Smooth muscle cell (in vitro differentiated cells): ENCODE results near the gene ANKLE1. TPM values are rescaled to one million over a fixed set of nuclear protein-coding genes. Genes with fewer than 3 reads are reported as not detected.

ENCODE experiments used
- DNase-seq: peaks from one replicate; lab custom pipeline; 2025; ENCODE audit not compliant: unreplicated experiment; lab: John Stamatoyannopoulos, UW
- H2AFZ ChIP-seq: fragments of 200-600 bp; sonication (generic); 2 replicates; pipeline ENCODE4 v1.6.0; 2016; ENCODE audit warnings: antibody characterized with exemption, low read depth, mild to moderate bottlenecking
- H3F3A ChIP-seq: fragments of 200-600 bp; sonication (generic); 2 replicates; pipeline ENCODE4 v1.6.0; 2017; ENCODE audit warnings: antibody characterized with exemption, low read depth
- H3K27ac ChIP-seq: fragments of 200-600 bp; sonication (generic); 2 replicates; pipeline ENCODE4 v1.5.1; 2016; ENCODE audit warnings: low read depth, mild to moderate bottlenecking
- H3K27me3 ChIP-seq: fragments of 200-600 bp; sonication (generic); 2 replicates; pipeline ENCODE4 v1.6.1; 2016; ENCODE audit warnings: low read depth, mild to moderate bottlenecking
- H3K36me3 ChIP-seq: fragments of 200-600 bp; sonication (generic); 2 replicates; pipeline ENCODE4 v1.5.1; 2016; ENCODE audit warnings: low read depth
- H3K4me1 ChIP-seq: fragments of 200-600 bp; sonication (generic); 2 replicates; pipeline ENCODE4 v1.5.1; 2016; ENCODE audit warnings: low read depth
- H3K4me2 ChIP-seq: fragments of 200-600 bp; sonication (generic); 2 replicates; pipeline ENCODE4 v1.6.0; 2016; ENCODE audit warnings: mild to moderate bottlenecking
- H3K4me3 ChIP-seq: fragments of 200-600 bp; sonication (generic); 2 replicates; pipeline ENCODE4 v1.5.1; 2016; ENCODE audit warnings: mild to moderate bottlenecking
- H3K79me2 ChIP-seq: fragments of 200-600 bp; sonication (generic); 2 replicates; pipeline ENCODE4 v1.6.0; 2016; ENCODE audit warnings: low read depth, mild to moderate bottlenecking
- H3K9ac ChIP-seq: fragments of 200-600 bp; sonication (generic); 2 replicates; pipeline ENCODE4 v1.6.0; 2016; ENCODE audit warnings: low read depth
- H3K9me3 ChIP-seq: fragments of 200-600 bp; sonication (generic); replicated peaks from 2 replicates; pipeline ENCODE4 v1.5.1; 2016; ENCODE audit warnings: low read depth
- H4K20me1 ChIP-seq: fragments of 200-600 bp; sonication (generic); 2 replicates; pipeline ENCODE4 v1.6.0; 2016; ENCODE audit warnings: low read depth
- WGBS: methylation state at CpG from one replicate; pipeline ENCODE4 v1.1.7; 2016; ENCODE audit warnings: low lambda C conversion rate; 5-methylcytosine and 5-hydroxymethylcytosine counted together
- polyA plus RNA-seq: library from polyadenylated mRNA; unstranded; fragments of >200 nt; fragmentation: Nextera tagmentation; extraction: Ambion mirVana; gene quantifications from 2 replicates; pipeline ENCODE4 v1.2.1, GENCODE V29; 2016
- total RNA-seq: library from RNA; depleted of rRNA; stranded (reverse); fragments of >200 nt; gene quantifications from 2 replicates; pipeline ENCODE4 v1.2.3, GENCODE V29; 2014
- TF ChIP-seq, protein P1 (sequence below): fragments of 200-600 bp; sonication (generic); IDR thresholded peaks from 2 replicates; pipeline ENCODE4 v1.5.1; 2017; ENCODE audit warnings: borderline replicate concordance, mild to moderate bottlenecking, antibody characterized with exemption; ENCODE audit not compliant: insufficient read depth, poor library complexity, severe bottlenecking

The ANKLE1 gene
- total and polyA plus RNA-seq, 2 experiments from 2014 or later: 0.36 to 0.61 TPM

DNA sequence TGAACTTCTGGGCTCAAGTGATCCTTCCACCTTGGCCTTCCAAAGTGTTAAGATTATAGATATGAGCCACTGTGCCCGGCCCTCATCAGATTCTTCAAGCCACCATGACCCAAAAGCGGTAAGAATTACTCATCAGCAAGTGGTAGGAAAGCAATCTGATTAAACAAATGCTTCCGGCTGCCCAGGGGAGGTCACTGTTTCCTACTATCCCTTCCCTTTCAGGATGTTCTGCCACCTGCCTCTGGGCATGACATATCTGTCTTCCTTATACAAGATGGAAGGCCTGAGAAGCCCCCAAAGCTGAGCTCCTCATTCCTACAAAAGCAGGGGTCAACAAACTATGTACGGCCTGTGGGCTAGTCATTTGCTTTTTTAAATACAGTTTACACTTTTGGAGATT, 14.6 kb downstream of the ANKLE1 start:
- WGBS: 72% methylated on average over 4 of the region's 4 CpGs
- Histone ChIP-seq H3K4me2 (no peak overlapping the region), H3K27me3 (no peaks in the 10 kb centered on the region), H3F3A (no peaks in the 10 kb centered on the region), H2AFZ (no peak overlapping the region), H3K9ac (no peak overlapping the region), H3K9me3 (no peaks in the 10 kb centered on the region), H3K36me3 (no peaks in the 10 kb centered on the region), H3K4me3 (no peak overlapping the region), H4K20me1 (no peaks in the 10 kb centered on the region), H3K27ac (no peak overlapping the region), H3K79me2 (no peaks in the 10 kb centered on the region), H3K4me1 (no peaks in the 10 kb centered on the region)
- TF ChIP-seq, protein P1, sequence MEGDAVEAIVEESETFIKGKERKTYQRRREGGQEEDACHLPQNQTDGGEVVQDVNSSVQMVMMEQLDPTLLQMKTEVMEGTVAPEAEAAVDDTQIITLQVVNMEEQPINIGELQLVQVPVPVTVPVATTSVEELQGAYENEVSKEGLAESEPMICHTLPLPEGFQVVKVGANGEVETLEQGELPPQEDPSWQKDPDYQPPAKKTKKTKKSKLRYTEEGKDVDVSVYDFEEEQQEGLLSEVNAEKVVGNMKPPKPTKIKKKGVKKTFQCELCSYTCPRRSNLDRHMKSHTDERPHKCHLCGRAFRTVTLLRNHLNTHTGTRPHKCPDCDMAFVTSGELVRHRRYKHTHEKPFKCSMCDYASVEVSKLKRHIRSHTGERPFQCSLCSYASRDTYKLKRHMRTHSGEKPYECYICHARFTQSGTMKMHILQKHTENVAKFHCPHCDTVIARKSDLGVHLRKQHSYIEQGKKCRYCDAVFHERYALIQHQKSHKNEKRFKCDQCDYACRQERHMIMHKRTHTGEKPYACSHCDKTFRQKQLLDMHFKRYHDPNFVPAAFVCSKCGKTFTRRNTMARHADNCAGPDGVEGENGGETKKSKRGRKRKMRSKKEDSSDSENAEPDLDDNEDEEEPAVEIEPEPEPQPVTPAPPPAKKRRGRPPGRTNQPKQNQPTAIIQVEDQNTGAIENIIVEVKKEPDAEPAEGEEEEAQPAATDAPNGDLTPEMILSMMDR: no peak
- DNase-seq: no peak

DNA sequence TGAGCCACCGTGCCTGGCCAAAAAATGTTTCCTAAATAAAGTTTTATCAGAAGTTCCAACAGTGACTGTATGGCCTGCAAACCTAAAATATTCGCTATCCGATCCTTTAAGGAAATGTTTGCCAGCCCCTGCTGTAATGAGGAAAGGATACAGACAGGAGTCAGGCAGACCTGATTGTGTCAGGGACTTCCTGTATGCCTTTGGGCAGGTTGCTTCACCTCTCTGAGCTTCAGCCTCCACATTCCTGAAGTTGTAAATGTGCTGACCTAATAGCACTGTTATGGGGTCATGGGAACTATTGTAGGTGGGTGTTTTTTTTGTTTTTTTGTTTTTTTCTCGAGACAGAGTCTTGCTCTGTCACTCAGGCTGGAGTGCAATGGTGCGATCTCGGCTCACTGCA, 15.3 kb downstream of the ANKLE1 start:
- no peaks in the 10 kb centered on the region for H3K36me3 ChIP-seq
- H2AFZ ChIP-seq: no peak overlapping the region
- TF ChIP-seq, protein P1: no peak
- no peaks in the 10 kb centered on the region for H3K79me2 ChIP-seq
- no peaks in the 10 kb centered on the region for H4K20me1 ChIP-seq
- no peak overlapping the region for H3K27ac ChIP-seq
- H3K4me2 ChIP-seq: no peak overlapping the region
- no peak overlapping the region for H3K9ac ChIP-seq
- no peaks in the 10 kb centered on the region for H3K27me3 ChIP-seq
- H3K4me1 ChIP-seq: no peaks in the 10 kb centered on the region
- H3K9me3 ChIP-seq: no peaks in the 10 kb centered on the region
- WGBS: 91% methylated on average over 6 of the region's 6 CpGs
- no peaks in the 10 kb centered on the region for H3F3A ChIP-seq
- no peak overlapping the region for H3K4me3 ChIP-seq
- no peak for DNase-seq

DNA sequence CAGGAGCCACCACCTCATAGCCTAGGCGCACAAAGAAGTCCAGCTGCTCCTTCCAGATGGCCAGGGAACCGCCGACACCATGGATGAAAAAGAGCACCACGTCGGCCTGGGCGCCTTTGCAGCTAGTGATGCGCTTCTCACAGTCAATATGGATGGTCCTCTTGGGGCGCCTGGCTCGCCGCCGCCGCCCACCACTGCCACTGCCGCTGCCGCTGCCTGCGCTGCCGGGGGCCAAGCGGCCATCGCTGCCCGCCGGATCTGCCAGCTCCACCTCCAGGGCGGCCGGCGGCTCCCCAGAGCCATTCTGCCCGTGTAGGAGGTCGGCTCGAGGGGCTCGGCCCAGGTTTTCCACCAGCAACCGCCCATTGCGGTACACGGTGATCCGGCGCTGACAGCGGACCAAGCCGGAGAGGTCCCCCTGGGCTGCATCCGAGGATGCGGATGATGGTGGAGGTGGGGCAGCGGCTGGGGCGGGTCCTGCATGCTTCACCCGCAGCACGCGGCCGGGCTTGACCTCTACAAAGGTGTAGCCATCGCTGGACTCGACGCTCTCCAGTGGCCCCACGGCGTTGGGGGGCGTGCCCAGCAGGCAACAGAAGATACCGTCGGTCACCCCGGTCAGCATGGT, 19.4 kb downstream of the ANKLE1 start:
- no peak for DNase-seq
- no peak overlapping the region for H2AFZ ChIP-seq
- H3K79me2 ChIP-seq: no peaks in the 10 kb centered on the region
- TF ChIP-seq, protein P1: no peak
- peaks cover 4% of the 10 kb centered on the region for H3K4me1 ChIP-seq
- H4K20me1 ChIP-seq: no peaks in the 10 kb centered on the region
- H3K9me3 ChIP-seq: no peaks in the 10 kb centered on the region
- peaks cover 5% of the 10 kb centered on the region for H3F3A ChIP-seq
- WGBS: 94% methylated on average over 51 of the region's 51 CpGs
- H3K27ac ChIP-seq: no peak overlapping the region
- H3K36me3 ChIP-seq: no peaks in the 10 kb centered on the region
- no peak overlapping the region for H3K4me2 ChIP-seq
- H3K4me3 ChIP-seq: no peak overlapping the region
- H3K9ac ChIP-seq: no peak overlapping the region
- H3K27me3 ChIP-seq: no peaks in the 10 kb centered on the region
